Esophagus squamous epithelium (tissue), 4 donors: ENCODE data around the gene MTRFR.

Experiments
- POLR2A ChIP-seq, 4 donors: fragments of 450-650 bp; IDR thresholded peaks; one replicate each; pipeline ENCODE4 v1.6.1; 2017; ENCODE audit warnings: antibody characterized with exemption in 4 of 4, mild to moderate bottlenecking in 4 of 4, moderate library complexity in 3 of 4
- TF ChIP-seq, protein P1 (sequence below), 6 experiments: fragments of 450-650 bp in 4 of 6; fragments of 200-600 bp in 2 of 6; sonication (generic) in 2 of 6; IDR thresholded peaks; one replicate each; pipeline ENCODE4 v1.5.1; 2016 to 2019; ENCODE audit warnings: antibody characterized with exemption in 6 of 6, mild to moderate bottlenecking in 4 of 6, moderate library complexity in 4 of 6

- TF ChIP-seq, protein P1, sequence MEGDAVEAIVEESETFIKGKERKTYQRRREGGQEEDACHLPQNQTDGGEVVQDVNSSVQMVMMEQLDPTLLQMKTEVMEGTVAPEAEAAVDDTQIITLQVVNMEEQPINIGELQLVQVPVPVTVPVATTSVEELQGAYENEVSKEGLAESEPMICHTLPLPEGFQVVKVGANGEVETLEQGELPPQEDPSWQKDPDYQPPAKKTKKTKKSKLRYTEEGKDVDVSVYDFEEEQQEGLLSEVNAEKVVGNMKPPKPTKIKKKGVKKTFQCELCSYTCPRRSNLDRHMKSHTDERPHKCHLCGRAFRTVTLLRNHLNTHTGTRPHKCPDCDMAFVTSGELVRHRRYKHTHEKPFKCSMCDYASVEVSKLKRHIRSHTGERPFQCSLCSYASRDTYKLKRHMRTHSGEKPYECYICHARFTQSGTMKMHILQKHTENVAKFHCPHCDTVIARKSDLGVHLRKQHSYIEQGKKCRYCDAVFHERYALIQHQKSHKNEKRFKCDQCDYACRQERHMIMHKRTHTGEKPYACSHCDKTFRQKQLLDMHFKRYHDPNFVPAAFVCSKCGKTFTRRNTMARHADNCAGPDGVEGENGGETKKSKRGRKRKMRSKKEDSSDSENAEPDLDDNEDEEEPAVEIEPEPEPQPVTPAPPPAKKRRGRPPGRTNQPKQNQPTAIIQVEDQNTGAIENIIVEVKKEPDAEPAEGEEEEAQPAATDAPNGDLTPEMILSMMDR (IDR thresholded peaks at IDR 0.05), result no peak
- TF ChIP-seq POLR2A (IDR thresholded peaks at IDR 0.05), result no peak
These were observed 26.8 kb downstream of the MTRFR start for GRCh38 chr12:123260081-123260480.
